ENCODE results near the gene ZNF747. TPM values are rescaled to one million over a fixed set of nuclear protein-coding genes. Genes with fewer than 3 reads are reported as not detected.
"Not testable (repeated sequence)": the region's sequence is repeated elsewhere in the genome, so short reads cannot be mapped to it uniquely, and the experiment has no call there.

ZNF747 gene
- total RNA-seq, 4 donors from 2014 or later = 13.6 to 30.7 (median 21.8) TPM

DNA sequence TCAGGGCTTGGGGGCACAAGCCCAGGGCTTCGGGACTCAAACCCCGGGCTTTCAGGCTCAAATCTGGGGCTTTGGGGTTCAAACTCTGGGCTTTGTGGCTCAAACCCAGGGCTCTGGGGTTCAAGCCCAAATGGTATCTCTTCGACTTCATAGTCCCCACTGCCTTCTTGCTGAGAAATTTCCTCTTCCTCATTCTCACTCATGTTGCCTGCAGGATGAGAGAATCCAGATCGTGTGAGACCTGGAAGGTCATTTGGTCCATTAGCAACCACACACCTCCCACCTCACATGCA, 8.9 kb downstream of the ZNF747 start:
- Histone ChIP-seq H3K27ac (peak overlapping the region in 2 of 3 donors; percentile 95 to 98), H3K36me3 (peaks cover 0 to 10% of the 10 kb centered on the region in 2 donors), H3K9me3 (no peaks in the 10 kb centered on the region), H3K4me3 (replicated peaks in 1 of 3) (peak overlapping the region in 1 of 3 donors; percentile 65), H3K27me3 (no peaks in the 10 kb centered on the region), H3K4me1 (peaks cover 8 to 24% of the 10 kb centered on the region in 2 donors)
- no peak for TF ChIP-seq POLR2A (IDR thresholded peaks at IDR 0.05)
- TF ChIP-seq, protein P1, sequence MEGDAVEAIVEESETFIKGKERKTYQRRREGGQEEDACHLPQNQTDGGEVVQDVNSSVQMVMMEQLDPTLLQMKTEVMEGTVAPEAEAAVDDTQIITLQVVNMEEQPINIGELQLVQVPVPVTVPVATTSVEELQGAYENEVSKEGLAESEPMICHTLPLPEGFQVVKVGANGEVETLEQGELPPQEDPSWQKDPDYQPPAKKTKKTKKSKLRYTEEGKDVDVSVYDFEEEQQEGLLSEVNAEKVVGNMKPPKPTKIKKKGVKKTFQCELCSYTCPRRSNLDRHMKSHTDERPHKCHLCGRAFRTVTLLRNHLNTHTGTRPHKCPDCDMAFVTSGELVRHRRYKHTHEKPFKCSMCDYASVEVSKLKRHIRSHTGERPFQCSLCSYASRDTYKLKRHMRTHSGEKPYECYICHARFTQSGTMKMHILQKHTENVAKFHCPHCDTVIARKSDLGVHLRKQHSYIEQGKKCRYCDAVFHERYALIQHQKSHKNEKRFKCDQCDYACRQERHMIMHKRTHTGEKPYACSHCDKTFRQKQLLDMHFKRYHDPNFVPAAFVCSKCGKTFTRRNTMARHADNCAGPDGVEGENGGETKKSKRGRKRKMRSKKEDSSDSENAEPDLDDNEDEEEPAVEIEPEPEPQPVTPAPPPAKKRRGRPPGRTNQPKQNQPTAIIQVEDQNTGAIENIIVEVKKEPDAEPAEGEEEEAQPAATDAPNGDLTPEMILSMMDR (IDR thresholded peaks at IDR 0.05) = no peak
- 61 to 62% methylated on average over 4 of the region's 4 CpGs for WGBS, 2 donors
- intact Hi-C loops (cut with DNase I) = loop anchor here (2.0 kb wide), 1 partner anchor 81 kb away; the partner anchor contains the start of gene SEPHS2
- no peak for DNase-seq

DNA sequence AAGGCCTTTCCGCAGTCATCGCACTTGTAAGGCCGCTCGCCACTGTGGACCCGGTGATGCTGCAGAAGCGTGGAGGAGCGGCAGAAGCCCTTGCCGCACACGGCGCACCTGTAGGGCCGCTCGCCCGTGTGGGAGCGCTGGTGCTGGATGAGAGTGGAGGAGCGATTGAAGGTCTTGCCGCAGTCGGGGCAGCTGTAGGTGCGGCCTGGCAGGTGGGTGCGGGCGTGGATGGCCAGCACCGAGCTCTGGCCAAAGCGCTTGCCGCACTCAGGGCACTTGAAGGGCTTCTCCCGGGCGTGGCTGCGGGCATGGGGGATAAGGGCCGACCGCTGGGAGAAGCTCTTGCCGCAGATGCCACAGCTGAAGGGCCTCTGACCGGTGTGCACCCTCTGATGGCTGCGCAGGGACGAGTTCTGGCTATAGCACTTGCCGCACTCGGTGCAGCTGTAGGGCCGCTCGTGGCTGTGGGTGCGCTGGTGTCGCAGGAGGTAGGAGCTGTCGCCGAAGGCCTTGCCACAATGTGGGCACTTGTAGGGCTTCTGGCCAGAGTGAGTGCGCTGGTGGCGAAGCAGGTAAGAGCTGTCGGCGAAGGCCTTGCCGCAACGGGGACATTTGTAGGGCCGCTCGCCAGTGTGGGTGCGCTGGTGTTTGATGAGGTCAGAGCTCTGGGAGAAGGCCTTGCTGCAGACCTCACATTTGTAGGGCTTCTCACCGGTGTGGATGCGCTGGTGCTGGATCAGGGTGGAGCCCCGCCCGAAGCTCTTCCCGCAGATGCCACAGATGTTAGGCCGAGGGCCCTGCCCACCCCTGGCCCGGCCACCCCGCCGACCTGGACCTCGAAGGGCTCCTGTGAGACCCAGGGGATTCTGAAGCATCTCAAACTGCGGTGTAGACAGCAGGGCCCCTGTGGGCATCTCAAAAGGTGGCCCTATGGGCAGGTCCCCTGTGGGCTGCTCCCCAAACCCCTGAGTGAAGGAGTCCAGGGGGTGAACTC, 9.8 kb downstream of the ZNF747 start:
- Histone ChIP-seq H3K4me3 (replicated peaks in 1 of 3) (no peak overlapping the region), H3K4me1 (peaks cover 8 to 24% of the 10 kb centered on the region in 2 donors), H3K27ac (no peak overlapping the region), H3K9me3 (no peaks in the 10 kb centered on the region), H3K27me3 (no peaks in the 10 kb centered on the region), H3K36me3 (peaks cover 0 to 10% of the 10 kb centered on the region in 2 donors)
- TF ChIP-seq, protein P1 (IDR thresholded peaks at IDR 0.05) = no peak
- no peak for TF ChIP-seq POLR2A (IDR thresholded peaks at IDR 0.05)
- intact Hi-C loops (cut with DNase I) = no loop called here
- no peak for DNase-seq
- WGBS, 2 donors = 95 to 97% methylated on average over 32 to 54 of the region's 60 CpGs

- Histone ChIP-seq H3K4me1 (peaks cover 8 to 24% of the 10 kb centered on the region in 2 donors), H3K4me3 (replicated peaks in 1 of 3) (no peak overlapping the region), H3K27me3 (no peaks in the 10 kb centered on the region), H3K27ac (no peak overlapping the region), H3K9me3 (no peaks in the 10 kb centered on the region), H3K36me3 (peaks cover 0 to 10% of the 10 kb centered on the region in 2 donors)
- TF ChIP-seq, protein P1 (IDR thresholded peaks at IDR 0.05) = no peak
- no peak for TF ChIP-seq POLR2A (IDR thresholded peaks at IDR 0.05)
- WGBS, 2 donors = 79 to 87% methylated on average over 26 of the region's 26 CpGs
- peak in 1 of 2 donors; percentile 15 for DNase-seq
- intact Hi-C loops (cut with DNase I) = no loop called here
Measured at GRCh38 chr16:30523768-30524574, 10.7 kb downstream of the ZNF747 start.

DNA sequence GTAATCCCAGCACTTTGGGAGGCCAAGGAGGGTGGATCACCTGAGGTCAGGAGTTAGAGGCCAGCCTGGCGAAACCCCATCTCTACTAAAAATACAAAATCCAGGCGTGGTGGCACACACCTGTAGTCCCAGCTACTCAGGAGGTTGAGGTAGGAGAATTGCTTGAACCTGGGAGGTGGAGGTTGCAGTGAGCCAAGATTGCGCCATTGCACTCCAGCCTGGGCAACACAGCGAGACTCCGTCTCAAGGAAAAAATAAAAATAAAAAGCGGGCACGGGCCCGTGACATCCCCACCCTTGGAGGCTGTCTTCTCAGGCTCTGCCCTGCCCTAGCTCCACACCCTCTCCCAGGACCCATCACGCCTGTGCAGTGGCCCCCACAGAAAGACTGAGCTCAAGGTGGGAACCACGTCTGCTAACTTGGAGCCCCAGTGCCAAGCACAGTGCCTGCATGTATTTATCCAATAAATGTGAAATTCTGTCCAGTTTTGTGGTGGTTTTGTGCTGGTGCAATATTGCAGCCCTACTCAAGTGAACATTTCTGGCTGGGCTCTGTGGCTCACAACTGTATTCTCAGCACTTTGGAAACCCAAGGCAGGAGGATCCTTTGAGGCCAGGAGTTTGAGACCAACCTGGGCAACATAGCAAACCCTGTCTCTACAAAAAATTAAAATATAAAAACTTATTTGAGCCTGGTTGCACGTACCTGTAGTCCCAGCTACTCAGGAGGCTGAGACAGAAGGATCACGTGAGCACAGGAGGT, 11.8 kb downstream of the ZNF747 start:
- DNase-seq; H3K27ac ChIP-seq; H3K9me3 ChIP-seq; H3K27me3 ChIP-seq; intact Hi-C loops (cut with DNase I); H3K4me3 ChIP-seq (replicated peaks in 1 of 3): not testable (repeated sequence)
- H3K36me3 ChIP-seq = peaks cover 0 to 10% of the 10 kb centered on the region in 2 donors
- 92% methylated on average over 12 of the region's 12 CpGs for WGBS, 2 donors
- peaks cover 4 to 14% of the 10 kb centered on the region in 2 donors for H3K4me1 ChIP-seq
